RWPE1 (cell line): ENCODE data around the gene GP9.

Source experiments
- CTCF ChIA-PET: fragments of 350-600 bp; sonication (Branson Sonifier 250); formaldehyde crosslinking; extraction: SDS; loops from one replicate; lab custom pipeline; 2021; lab: Yijun Ruan, JAX
- POLR2A ChIA-PET: fragments of 400-600 bp; formaldehyde crosslinking; extraction: SDS; loops from one replicate; lab custom pipeline; 2020; ENCODE audit warnings: antibody characterized with exemption; ENCODE audit not compliant: low non-redundant PET; lab: Yijun Ruan, JAX
- DNase-seq: peaks from one replicate; pipeline ENCODE4 v3.0.0; 2012; ENCODE audit warnings: low spot score
- H3K27ac ChIP-seq: fragments of 450-650 bp; 2 replicates; pipeline ENCODE4 v1.5.1; 2017
- TF ChIP-seq, protein P1 (sequence below): fragments of 450-650 bp; conservative IDR thresholded peaks from 2 replicates; pipeline ENCODE4 v1.5.1; 2017; ENCODE audit warnings: low read depth, mild to moderate bottlenecking

The GP9 gene

DNA sequence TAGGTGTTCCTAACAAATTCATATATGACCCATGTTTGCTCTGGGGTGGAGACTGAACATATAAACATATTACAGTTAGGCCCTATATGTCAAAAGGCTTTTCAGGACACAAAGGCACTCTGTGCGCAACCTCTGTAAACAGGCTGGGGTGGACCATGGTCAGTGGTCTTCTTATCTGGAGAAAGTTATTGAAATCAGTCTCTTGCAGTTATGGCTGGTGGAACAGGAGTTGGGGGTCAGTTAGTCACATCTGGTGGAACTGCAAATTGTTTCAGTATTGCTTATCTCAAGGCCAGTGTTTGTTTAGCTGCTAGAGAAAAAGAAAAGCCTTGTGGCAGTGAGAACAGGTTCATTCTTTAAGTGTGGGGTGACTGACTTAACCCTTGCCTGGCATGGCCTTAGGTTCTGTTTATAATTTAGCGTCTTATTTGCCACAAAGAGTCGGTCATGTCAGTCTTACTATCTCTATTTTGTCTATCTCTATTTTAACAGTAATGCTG, 5.9 kb upstream of the GP9 start:
- POLR2A ChIA-PET, result no interaction called here

GRCh38 chr3:129056451-129057173, 4.0 kb upstream of the GP9 start:
- TF ChIP-seq, protein P1, sequence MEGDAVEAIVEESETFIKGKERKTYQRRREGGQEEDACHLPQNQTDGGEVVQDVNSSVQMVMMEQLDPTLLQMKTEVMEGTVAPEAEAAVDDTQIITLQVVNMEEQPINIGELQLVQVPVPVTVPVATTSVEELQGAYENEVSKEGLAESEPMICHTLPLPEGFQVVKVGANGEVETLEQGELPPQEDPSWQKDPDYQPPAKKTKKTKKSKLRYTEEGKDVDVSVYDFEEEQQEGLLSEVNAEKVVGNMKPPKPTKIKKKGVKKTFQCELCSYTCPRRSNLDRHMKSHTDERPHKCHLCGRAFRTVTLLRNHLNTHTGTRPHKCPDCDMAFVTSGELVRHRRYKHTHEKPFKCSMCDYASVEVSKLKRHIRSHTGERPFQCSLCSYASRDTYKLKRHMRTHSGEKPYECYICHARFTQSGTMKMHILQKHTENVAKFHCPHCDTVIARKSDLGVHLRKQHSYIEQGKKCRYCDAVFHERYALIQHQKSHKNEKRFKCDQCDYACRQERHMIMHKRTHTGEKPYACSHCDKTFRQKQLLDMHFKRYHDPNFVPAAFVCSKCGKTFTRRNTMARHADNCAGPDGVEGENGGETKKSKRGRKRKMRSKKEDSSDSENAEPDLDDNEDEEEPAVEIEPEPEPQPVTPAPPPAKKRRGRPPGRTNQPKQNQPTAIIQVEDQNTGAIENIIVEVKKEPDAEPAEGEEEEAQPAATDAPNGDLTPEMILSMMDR, result no peak
- DNase-seq, result no peak
- ChIA-PET POLR2A (no interaction called here), CTCF (no interaction called here)
- H3K27ac ChIP-seq, result no peak overlapping the region

More for the DNA sequence above, 5.9 kb upstream of the GP9 start:
- H3K27ac ChIP-seq, result no peak overlapping the region
- TF ChIP-seq, protein P1, result no peak
- DNase-seq, result no peak
- CTCF ChIA-PET, result interaction anchor here (0.6 to 1.5 kb wide), 3 partner anchors 18 to 385 kb away, joined by 3 to 4 read pairs (median 3); no protein-coding TSS in a partner anchor

DNA sequence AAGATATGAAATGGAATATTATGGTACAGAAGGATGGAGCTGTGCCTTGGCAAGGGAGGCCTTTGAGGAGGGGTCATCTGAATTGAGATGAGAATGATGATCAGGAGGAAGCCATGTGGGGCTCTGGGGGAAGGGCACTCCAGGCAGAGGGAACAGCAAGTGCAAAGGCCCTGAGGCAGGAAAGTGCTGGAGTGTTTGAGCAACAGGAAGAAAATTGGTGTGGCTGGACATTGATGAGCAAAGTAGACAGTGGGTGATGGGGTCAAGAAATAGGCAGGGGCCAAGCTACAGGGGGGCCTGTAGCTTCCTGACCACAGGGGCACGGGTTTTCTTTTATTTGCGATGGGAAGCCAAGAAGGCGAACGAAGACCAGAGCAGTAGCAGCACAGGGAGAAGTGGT, 3.3 kb upstream of the GP9 start:
- TF ChIP-seq, protein P1, result no peak
- POLR2A ChIA-PET, result no interaction called here
- CTCF ChIA-PET, result no interaction called here
- DNase-seq, result no peak
- no peak overlapping the region for H3K27ac ChIP-seq

- CTCF ChIA-PET, result no interaction called here
- POLR2A ChIA-PET, result no interaction called here
- H3K27ac ChIP-seq, result no peak overlapping the region
- TF ChIP-seq, protein P1, result no peak
- no peak for DNase-seq
These were observed 2.0 kb upstream of the GP9 start for GRCh38 chr3:129058441-129059200.

DNA sequence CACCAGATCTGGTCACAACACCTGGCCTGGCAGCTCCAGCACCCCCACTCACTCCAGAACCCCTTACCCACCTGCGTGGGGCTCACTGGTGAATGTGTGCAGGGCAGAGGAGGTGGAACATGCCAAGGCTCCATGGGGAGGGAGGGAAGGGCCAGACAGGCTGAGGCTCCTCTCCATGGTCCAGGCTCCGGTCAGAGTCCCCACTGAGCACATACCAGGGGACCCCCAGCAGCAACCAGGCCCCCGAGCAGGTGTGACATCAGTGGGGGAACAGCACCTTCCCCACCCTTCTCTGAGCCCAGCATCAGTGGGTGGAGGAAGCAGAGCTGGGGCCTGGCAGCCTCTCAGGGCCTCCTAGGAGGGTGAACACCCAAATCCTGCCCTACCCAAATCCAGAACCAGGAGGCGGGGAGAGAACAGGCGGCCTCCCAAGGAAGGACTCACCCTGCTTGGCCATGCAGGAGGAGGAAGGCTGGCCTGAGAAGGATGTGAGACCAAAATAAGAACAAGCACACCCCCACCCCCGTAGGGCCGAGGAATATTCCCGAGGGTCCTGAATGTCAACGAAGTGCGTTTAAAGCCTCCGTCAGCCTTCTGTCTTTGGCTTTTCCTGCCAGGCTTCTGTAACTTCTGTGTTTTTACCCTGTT, 1.1 kb upstream of the GP9 start:
- TF ChIP-seq, protein P1, result no peak
- ChIA-PET POLR2A (no interaction called here), CTCF (interaction anchor here (0.6 kb wide), 1 partner anchor 25 kb away, joined by 3 read pairs; no protein-coding TSS in a partner anchor)
- DNase-seq, result no peak
- no peak overlapping the region for H3K27ac ChIP-seq
